GM06990 (cell line): Measurements from ENCODE around the gene GARIN5B.
"Not testable (repeated sequence)": the region's sequence is repeated elsewhere in the genome, so short reads cannot be mapped to it uniquely, and the experiment has no call there.

Experiments used
- DNase-seq: peaks from one replicate; pipeline ENCODE4 v3.0.0-alpha.2; 2011; ENCODE audit not compliant: insufficient read length; ENCODE audit errors: extremely low read depth
- H3K27me3 ChIP-seq: replicated peaks from 2 replicates; pipeline ENCODE4 v1.6.0; 2011; ENCODE audit warnings: low read length; ENCODE audit not compliant: control insufficient read depth, insufficient read depth
- H3K36me3 ChIP-seq: 2 replicates; pipeline ENCODE4 v1.5.1; 2011; ENCODE audit warnings: low read length; ENCODE audit not compliant: control insufficient read depth, insufficient read depth
- H3K4me3 ChIP-seq: replicated peaks from 2 replicates; pipeline ENCODE4 v1.5.1; 2011; ENCODE audit warnings: low read depth, mild to moderate bottlenecking, control low read depth, low read length
- CTCF ChIP-seq: IDR thresholded peaks from 2 replicates; pipeline ENCODE4 v1.5.1; 2011; ENCODE audit warnings: low read length, control low read depth, mild to moderate bottlenecking, inconsistent platforms; ENCODE audit not compliant: insufficient read depth, poor library complexity, severe bottlenecking

Gene GARIN5B

DNA sequence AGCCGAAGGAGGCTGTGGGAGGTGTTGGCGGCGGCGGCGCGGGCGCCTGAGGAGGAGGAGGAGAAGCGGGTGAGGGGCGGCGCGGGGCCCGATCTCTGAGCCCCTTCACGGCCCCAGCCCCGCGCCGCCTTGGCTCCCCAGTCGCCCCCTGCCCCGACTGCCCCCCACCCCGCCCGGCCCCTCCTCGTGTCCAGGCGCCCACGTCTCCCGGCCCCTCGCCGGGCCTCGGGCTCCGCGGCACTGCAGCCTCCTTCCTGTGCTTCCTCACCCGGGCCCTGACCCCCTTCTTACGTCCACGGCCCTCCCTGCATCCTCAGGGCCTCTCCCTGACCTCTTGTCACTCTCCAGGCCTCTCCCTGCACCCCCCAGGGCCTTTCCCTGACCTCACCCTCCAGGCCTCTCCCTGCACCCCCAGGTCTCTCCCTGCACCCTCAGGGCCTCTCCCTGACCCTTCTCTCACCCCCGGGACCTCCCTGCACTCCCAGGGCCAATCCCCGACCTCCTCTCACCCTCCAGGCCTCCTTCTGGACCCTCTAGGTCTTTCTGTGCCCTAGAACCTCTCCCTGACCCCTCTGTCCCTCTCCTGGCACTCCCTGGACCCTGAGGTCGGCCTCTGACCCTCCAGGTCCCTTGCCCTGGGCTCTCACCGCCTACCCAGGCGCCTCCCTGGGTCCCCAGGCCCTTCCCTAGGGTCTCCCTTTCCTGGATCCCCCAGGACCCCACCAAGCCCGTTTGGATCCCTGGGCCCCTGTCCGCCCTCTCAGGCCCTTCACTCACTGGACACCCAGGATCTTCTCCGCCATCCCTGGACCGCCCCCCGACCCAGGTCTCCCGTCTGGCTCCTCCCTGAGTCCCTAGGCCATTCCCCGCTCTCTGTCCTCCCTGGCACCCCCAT is 22.9 kb downstream of the GARIN5B start:
- no peak for TF ChIP-seq CTCF
- DNase-seq, result no peak

GRCh38 chr19:55339105-55339888 is 23.8 kb downstream of the GARIN5B start, which contains the start of gene KMT5C:
Gene KMT5C (plus strand): TSS chr19:55339876. CDS start chr19:55341937, 2,061 bp downstream.
- TF ChIP-seq CTCF, result no peak
- H3K36me3 ChIP-seq, result no peaks in the 10 kb centered on the region; the same call in none of the 2 replicates
- no peaks in the 10 kb centered on the region for H3K27me3 ChIP-seq
- peak; percentile 100 for DNase-seq
- H3K4me3 ChIP-seq, result peak within 1 kb of the TSS; percentile 71

More for the DNA sequence above, 22.9 kb downstream of the GARIN5B start:
- Histone ChIP-seq H3K27me3 (no peaks in the 10 kb centered on the region), H3K36me3 (no peaks in the 10 kb centered on the region; the same call in none of the 2 replicates), H3K4me3 (peak overlapping the region; percentile 71)

- no peaks in the 10 kb centered on the region for H3K27me3 ChIP-seq
- H3K36me3 ChIP-seq, result no peaks in the 10 kb centered on the region
- DNase-seq, result no peak
- no peak for TF ChIP-seq CTCF
- H3K4me3 ChIP-seq, result no peak overlapping the region
Observed at GRCh38 chr19:55336101-55336500, 27.0 kb downstream of the GARIN5B start.

- TF ChIP-seq CTCF, result no peak
Observed at GRCh38 chr19:55333870-55334269, 29.2 kb downstream of the GARIN5B start.

GRCh38 chr19:55329791-55330190 is 33.3 kb downstream of the GARIN5B start:
- DNase-seq, H3K27me3 ChIP-seq, H3K36me3 ChIP-seq, H3K4me3 ChIP-seq: not testable (repeated sequence)

More at GRCh38 chr19:55333870-55334269, 29.2 kb downstream of the GARIN5B start:
- Histone ChIP-seq H3K4me3 (no peak overlapping the region), H3K36me3 (no peaks in the 10 kb centered on the region), H3K27me3 (no peaks in the 10 kb centered on the region)
- no peak for DNase-seq

GRCh38 chr19:55328774-55329318 is 34.2 kb downstream of the GARIN5B start:
- DNase-seq, H3K27me3 ChIP-seq, H3K4me3 ChIP-seq, H3K36me3 ChIP-seq: not testable (repeated sequence)
